Thyroid gland (tissue), 4 donors: Measurements from ENCODE around the gene SGCA.
A peak's percentile ranks its signal among the peaks of the same experiment; 100 is the strongest.

Source experiments
- CTCF ChIP-seq, 6 experiments: fragments of 200-600 bp in 3 of 6; fragments of 450-650 bp in 3 of 6; sonication (generic) in 3 of 6; IDR thresholded peaks; one replicate each; pipeline ENCODE4 v1.5.1; 2016 to 2019; ENCODE audit warnings: antibody characterized with exemption in 6 of 6, mild to moderate bottlenecking in 2 of 6, inconsistent platforms in 1 of 6, moderate library complexity in 1 of 6
- POLR2A ChIP-seq, 2 donors: fragments of 450-650 bp; IDR thresholded peaks; one replicate each; pipeline ENCODE4 v1.6.1; 2017; ENCODE audit warnings: antibody characterized with exemption in 2 of 2, mild to moderate bottlenecking in 2 of 2, moderate library complexity in 1 of 2

GRCh38 chr17:50149417-50150353, 16.1 kb upstream of the SGCA start:
- TF ChIP-seq CTCF (IDR thresholded peaks at IDR 0.05) (peak in 1 of 6 experiments; percentile 25), POLR2A (IDR thresholded peaks at IDR 0.05) (peak in 1 of 2 donors; percentile 27)
